Thymus (tissue), 11 donors: ENCODE data around the gene LY6G6F. TPM values are rescaled to one million over a fixed set of nuclear protein-coding genes. Genes with fewer than 3 reads are reported as not detected.

ENCODE experiments used
- DNase-seq, 9 donors: peaks; one replicate each; pipeline ENCODE4 v3.0.0-alpha.2; 2013; ENCODE audit warnings: low spot score in 9 of 9, low read depth in 6 of 9, missing footprints in 1 of 9
- H3K27ac ChIP-seq, 2 donors: one replicate each; pipeline ENCODE4 v1.5.1; 2013; ENCODE audit warnings: control low read depth in 1 of 2, low read depth in 1 of 2, low read length in 1 of 2, mild to moderate bottlenecking in 1 of 2, moderate library complexity in 1 of 2
- H3K27me3 ChIP-seq, 2 donors: one replicate each; pipeline ENCODE4 v1.5.1; 2013; ENCODE audit warnings: low read length in 1 of 2; ENCODE audit not compliant: control insufficient read depth in 2 of 2, insufficient read depth in 1 of 2
- H3K36me3 ChIP-seq, 2 donors: one replicate each; pipeline ENCODE4 v1.5.1; 2013; ENCODE audit warnings: low read length in 1 of 2, mild to moderate bottlenecking in 1 of 2, moderate library complexity in 1 of 2; ENCODE audit not compliant: control insufficient read depth in 2 of 2, insufficient read depth in 2 of 2
- H3K4me1 ChIP-seq, 2 donors: one replicate each; pipeline ENCODE4 v1.5.1; 2013; ENCODE audit warnings: low read length in 2 of 2; ENCODE audit not compliant: control insufficient read depth in 2 of 2, insufficient read depth in 2 of 2
- H3K4me3 ChIP-seq, 2 donors: one replicate each; pipeline ENCODE4 v1.5.1; 2013; ENCODE audit warnings: low read length in 2 of 2, control low read depth in 1 of 2, mild to moderate bottlenecking in 1 of 2
- H3K9me3 ChIP-seq, 2 donors: one replicate each; pipeline ENCODE4 v1.5.1; 2013; ENCODE audit warnings: low read length in 1 of 2, mild to moderate bottlenecking in 1 of 2; ENCODE audit not compliant: control insufficient read depth in 2 of 2, insufficient read depth in 1 of 2
- WGBS: extraction: QIAGEN DNeasy Blood & Tissue Kit; methylation state at CpG from one replicate; pipeline ENCODE4 v1.1.7; 2013; 5-methylcytosine and 5-hydroxymethylcytosine counted together
- polyA plus RNA-seq: library from polyadenylated mRNA; stranded (reverse); fragments of 200-250 nt; gene quantifications from one replicate; pipeline ENCODE4 v1.2.3, GENCODE V29; 2013
- total RNA-seq: library from RNA; stranded (reverse); fragments of 120-200 nt; gene quantifications from one replicate; pipeline ENCODE4 v1.2.4, GENCODE V29; 2013
- donor health status: healthy.

LY6G6F gene
- total and polyA plus RNA-seq, 2 donors: 0.05 TPM; not detected in 1

DNA sequence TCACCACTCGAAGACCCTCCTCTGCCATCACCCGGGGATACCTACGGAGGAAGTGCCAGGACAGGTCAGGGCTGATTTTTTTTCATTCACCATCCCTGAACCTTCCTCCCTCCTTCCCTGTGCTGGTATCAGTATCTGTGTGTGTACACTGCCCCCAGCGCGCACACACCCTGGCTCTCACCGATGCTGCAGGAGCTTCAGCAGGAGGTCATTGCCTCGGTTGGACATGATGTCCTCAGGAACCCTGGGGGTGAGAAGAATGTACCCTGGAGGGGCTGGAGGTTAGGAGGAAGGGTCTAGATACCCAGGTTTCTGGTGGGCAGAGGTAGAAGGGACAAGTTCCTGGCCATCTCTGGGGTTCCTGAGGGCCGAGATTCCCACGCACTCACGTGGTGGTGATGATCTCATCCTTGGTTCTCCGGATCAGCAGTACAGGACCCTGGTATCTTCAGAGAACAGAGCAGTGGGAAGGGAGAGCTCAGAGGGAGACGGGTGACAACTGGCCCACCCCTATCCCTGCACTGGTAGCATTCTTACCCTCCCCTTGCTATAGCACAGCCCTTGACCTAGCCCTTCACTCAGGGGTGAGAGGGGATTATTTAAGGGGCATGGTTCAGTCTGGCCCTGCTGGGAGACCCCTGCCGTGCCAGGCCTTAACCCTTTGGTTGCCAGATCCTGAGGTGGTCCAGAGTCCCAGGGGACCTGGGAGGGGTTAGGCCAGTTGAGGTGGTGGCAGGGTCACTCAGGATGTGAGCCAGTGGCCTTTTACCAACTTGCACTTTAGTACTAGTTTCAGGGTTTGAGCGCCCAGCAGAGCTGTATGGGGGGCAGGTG is 18.6 kb upstream of the LY6G6F start:
- no peak overlapping the region for H3K4me3 ChIP-seq

GRCh38 chr6:31689249-31690110 is 17.2 kb upstream of the LY6G6F start:
- no peaks in the 10 kb centered on the region for H3K4me1 ChIP-seq
- H3K27ac ChIP-seq: no peak overlapping the region
- DNase-seq: no peak
- no peaks in the 10 kb centered on the region for H3K27me3 ChIP-seq
- no peaks in the 10 kb centered on the region for H3K9me3 ChIP-seq
- no peak overlapping the region for H3K4me3 ChIP-seq
- H3K36me3 ChIP-seq: peaks cover 87 to 88% of the 10 kb centered on the region in 2 donors
- WGBS: 95% methylated on average over 11 of the region's 11 CpGs

More for the DNA sequence above, 18.6 kb upstream of the LY6G6F start:
- no peak for DNase-seq
- peaks cover 0 to 5% of the 10 kb centered on the region in 2 donors for H3K27me3 ChIP-seq
- no peak overlapping the region for H3K27ac ChIP-seq
- H3K4me1 ChIP-seq: no peaks in the 10 kb centered on the region
- peaks cover 77 to 85% of the 10 kb centered on the region in 2 donors for H3K36me3 ChIP-seq
- WGBS: 97% methylated on average over 14 of the region's 14 CpGs
- no peaks in the 10 kb centered on the region for H3K9me3 ChIP-seq

DNA sequence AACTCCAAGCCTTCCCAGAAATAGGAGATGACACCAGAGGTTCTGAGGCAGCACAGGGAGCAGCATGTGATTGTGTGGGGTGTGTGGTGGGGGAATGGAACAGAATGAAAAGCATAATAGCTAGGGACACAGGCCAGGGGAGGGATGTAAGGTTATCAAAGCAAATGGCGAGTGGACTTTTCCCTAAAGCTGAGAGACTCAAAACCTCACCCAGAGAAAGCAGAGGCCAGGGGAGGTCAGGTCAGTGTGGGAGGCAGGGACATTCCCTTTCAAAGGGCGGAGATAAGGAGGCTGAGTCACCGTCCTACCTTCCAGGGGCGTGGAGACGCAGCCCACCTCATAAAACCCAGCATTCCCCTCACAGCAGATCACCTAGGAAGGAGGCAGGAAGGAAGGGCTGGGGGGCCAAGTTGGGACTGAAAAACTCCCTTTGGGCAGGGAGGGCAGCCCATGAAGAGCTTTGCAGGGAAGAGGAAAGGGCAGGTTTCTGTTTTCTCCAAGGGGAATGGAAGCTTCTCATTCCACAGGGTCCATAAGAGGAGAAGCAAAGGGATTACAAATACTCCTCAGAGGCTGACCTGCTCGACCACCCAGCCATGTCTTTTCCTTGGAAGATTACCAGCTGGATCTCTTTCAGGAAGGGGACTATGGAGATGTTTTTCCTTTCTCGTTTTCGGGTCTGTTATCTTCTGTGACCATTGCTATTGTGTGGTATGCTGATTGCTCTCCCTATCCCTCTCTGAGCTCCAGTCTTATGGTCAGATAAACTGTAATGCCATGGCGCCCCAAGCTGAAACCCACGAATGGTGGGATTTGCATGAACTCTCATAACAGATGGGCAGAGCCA is 16.2 kb upstream of the LY6G6F start:
- H3K4me1 ChIP-seq: no peaks in the 10 kb centered on the region
- no peaks in the 10 kb centered on the region for H3K9me3 ChIP-seq
- no peak overlapping the region for H3K27ac ChIP-seq
- H3K36me3 ChIP-seq: peaks cover 91 to 95% of the 10 kb centered on the region in 2 donors
- no peak overlapping the region for H3K4me3 ChIP-seq
- no peaks in the 10 kb centered on the region for H3K27me3 ChIP-seq
- DNase-seq: no peak
- WGBS: 97% methylated on average over 10 of the region's 10 CpGs

DNA sequence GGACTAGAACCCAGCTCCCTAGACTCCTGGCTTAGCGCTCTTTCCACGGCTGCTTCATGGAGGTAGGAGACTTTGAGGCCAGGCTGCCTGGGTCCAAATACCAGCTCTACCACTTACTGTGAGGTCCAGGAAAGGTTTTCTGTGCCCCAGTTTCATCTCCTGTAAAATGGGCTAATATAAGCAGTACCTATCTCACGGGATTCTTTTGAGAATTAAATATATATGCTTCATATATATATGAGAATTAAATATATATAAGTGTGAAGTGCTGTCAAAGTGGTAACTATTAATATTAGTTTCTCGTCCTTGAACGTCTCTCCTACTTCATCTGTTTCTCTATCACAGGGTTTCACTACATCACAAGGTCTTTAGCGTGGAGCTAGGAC is 15.6 kb upstream of the LY6G6F start:
- no peaks in the 10 kb centered on the region for H3K9me3 ChIP-seq
- no peak for DNase-seq
- H3K36me3 ChIP-seq: peaks cover 87 to 88% of the 10 kb centered on the region in 2 donors
- H3K27me3 ChIP-seq: no peaks in the 10 kb centered on the region
- WGBS: 98% methylated on average over 6 of the region's 6 CpGs
- no peak overlapping the region for H3K4me3 ChIP-seq
- no peaks in the 10 kb centered on the region for H3K4me1 ChIP-seq
- no peak overlapping the region for H3K27ac ChIP-seq

GRCh38 chr6:31691564-31692108 is 15.0 kb upstream of the LY6G6F start:
- H3K27ac ChIP-seq: no peak overlapping the region
- peaks cover 83 to 88% of the 10 kb centered on the region in 2 donors for H3K36me3 ChIP-seq
- H3K9me3 ChIP-seq: no peaks in the 10 kb centered on the region
- 99% methylated on average over 12 of the region's 12 CpGs for WGBS
- no peaks in the 10 kb centered on the region for H3K4me1 ChIP-seq
- no peaks in the 10 kb centered on the region for H3K27me3 ChIP-seq
- no peak overlapping the region for H3K4me3 ChIP-seq
- DNase-seq: no peak

DNA sequence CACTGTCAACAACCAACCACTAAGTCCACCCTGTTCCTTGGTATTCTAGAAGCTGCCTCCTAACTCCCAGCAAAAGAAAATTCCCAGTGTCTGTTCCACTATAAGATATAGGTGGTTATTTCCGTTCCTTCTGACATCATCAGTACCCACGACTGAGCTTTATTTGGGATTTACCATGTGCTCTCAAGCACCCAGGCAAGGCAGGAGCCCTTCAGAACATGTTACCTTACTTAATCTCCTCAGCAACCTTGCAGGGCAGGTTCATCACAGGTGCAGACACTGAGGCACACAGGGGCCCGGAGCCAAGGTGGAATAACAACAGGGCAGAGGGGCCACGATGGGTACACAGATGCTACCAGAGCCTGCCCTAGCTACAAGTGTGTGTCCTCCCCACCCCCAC is 14.3 kb upstream of the LY6G6F start:
- peaks cover 80 to 86% of the 10 kb centered on the region in 2 donors for H3K36me3 ChIP-seq
- DNase-seq: no peak
- H3K27ac ChIP-seq: no peak overlapping the region
- H3K4me1 ChIP-seq: peaks cover 0 to 2% of the 10 kb centered on the region in 2 donors
- WGBS: 97% methylated on average over 4 of the region's 4 CpGs
- no peaks in the 10 kb centered on the region for H3K9me3 ChIP-seq
- no peak overlapping the region for H3K4me3 ChIP-seq
- no peaks in the 10 kb centered on the region for H3K27me3 ChIP-seq

- Histone ChIP-seq H3K27me3 (no peaks in the 10 kb centered on the region), H3K4me3 (no peak overlapping the region), H3K4me1 (peaks cover 0 to 3% of the 10 kb centered on the region in 2 donors), H3K36me3 (peaks cover 75 to 81% of the 10 kb centered on the region in 2 donors), H3K9me3 (no peaks in the 10 kb centered on the region), H3K27ac (no peak overlapping the region)
- DNase-seq: no peak
- WGBS: 97% methylated on average over 9 of the region's 9 CpGs
Observed at GRCh38 chr6:31692886-31693285, 13.8 kb upstream of the LY6G6F start.

DNA sequence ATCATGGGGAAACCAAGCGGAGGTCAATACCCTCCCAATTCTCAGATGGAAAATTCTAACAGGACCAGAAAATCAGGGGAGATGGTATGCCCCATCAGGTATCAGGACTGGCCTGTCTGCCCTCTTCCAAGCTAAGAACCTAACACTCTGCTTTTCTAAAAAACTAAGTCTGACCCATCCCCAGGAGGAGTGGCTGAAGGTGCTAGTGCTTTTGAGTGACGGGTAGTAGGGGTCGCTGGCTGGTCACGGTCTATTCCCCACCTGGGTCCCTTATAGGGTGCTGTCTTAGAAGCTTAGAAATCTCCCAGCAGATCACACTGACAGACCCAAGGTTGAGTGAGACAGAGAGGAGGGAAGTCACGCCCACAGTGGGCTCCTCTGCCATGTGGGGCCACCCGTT is 13.1 kb upstream of the LY6G6F start:
- Histone ChIP-seq H3K36me3 (peaks cover 70 to 77% of the 10 kb centered on the region in 2 donors), H3K9me3 (no peaks in the 10 kb centered on the region), H3K27ac (no peak overlapping the region), H3K4me1 (peaks cover 0 to 3% of the 10 kb centered on the region in 2 donors), H3K4me3 (no peak overlapping the region), H3K27me3 (no peaks in the 10 kb centered on the region)
- DNase-seq: no peak
- WGBS: 98% methylated on average over 6 of the region's 6 CpGs
